Measurements from ENCODE around the gene CBX5.

CBX5 gene

DNA sequence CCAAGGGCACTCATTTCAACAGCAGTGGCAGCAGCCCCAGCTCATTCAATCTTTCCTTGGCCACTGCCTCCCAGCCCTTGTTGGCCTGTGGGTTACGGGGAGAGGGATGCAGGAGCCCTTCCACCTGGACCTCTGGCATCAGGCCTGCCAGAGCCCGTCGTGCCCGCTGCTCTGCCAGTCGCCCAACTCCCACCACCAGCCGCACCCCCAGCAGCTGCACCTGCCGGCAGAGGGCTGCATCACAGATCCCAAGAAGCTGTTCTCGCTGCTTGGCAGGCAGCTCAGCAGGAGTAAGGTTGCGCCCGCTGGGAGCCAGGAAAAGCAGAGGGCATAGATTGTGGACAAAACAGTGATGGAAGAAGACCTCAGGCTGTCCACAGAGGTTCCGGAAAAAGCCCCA is 97.8 kb downstream of the CBX5 start:
- TF ChIP-seq EZH2 (IDR thresholded peaks at IDR 0.05; ENCODE audit: borderline replicate concordance, low read length), result no peak
- TF ChIP-seq, protein P1, sequence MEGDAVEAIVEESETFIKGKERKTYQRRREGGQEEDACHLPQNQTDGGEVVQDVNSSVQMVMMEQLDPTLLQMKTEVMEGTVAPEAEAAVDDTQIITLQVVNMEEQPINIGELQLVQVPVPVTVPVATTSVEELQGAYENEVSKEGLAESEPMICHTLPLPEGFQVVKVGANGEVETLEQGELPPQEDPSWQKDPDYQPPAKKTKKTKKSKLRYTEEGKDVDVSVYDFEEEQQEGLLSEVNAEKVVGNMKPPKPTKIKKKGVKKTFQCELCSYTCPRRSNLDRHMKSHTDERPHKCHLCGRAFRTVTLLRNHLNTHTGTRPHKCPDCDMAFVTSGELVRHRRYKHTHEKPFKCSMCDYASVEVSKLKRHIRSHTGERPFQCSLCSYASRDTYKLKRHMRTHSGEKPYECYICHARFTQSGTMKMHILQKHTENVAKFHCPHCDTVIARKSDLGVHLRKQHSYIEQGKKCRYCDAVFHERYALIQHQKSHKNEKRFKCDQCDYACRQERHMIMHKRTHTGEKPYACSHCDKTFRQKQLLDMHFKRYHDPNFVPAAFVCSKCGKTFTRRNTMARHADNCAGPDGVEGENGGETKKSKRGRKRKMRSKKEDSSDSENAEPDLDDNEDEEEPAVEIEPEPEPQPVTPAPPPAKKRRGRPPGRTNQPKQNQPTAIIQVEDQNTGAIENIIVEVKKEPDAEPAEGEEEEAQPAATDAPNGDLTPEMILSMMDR (IDR thresholded peaks at IDR 0.05; ENCODE audit: low read length), result no peak
- Histone ChIP-seq H3K4me1 (ENCODE audit: insufficient read depth, low read length, severe bottlenecking) (no peaks in the 10 kb centered on the region), H3K36me3 (ENCODE audit: insufficient read depth, low read length) (peaks cover 3% of the 10 kb centered on the region; the same call in 1 of the 2 replicates)

More for the DNA sequence above, 97.8 kb downstream of the CBX5 start:
- no peak overlapping the region for H3K27ac ChIP-seq (ENCODE audit: low read depth, low read length, poor library complexity, severe bottlenecking)
- no peak overlapping the region for H2AFZ ChIP-seq (ENCODE audit: low read length)
- H3K9ac ChIP-seq (ENCODE audit: low read length), result no peak overlapping the region
- no peaks in the 10 kb centered on the region for H3K9me3 ChIP-seq (ENCODE audit: low read length)
- H4K20me1 ChIP-seq (ENCODE audit: insufficient read depth, low read length), result no peaks in the 10 kb centered on the region
- no peak overlapping the region for H3K4me3 ChIP-seq (ENCODE audit: low read depth, low read length, poor library complexity, severe bottlenecking)
- no peaks in the 10 kb centered on the region for H3F3A ChIP-seq (ENCODE audit: insufficient read depth, low read length)
- no peaks in the 10 kb centered on the region for H3K79me2 ChIP-seq (ENCODE audit: insufficient read depth, low read length)
- H3K9me2 ChIP-seq (ENCODE audit: low read depth, low read length), result no peaks in the 10 kb centered on the region
- H3K4me2 ChIP-seq (ENCODE audit: low read length), result no peak overlapping the region
- no peaks in the 10 kb centered on the region for H3K27me3 ChIP-seq (ENCODE audit: insufficient read depth, low read length)
